Pancreas (tissue), 10 donors: ENCODE measurements around the gene CLASRP. TPM values are rescaled to one million over a fixed set of nuclear protein-coding genes. Genes with fewer than 3 reads are reported as not detected.
"Not testable (repeated sequence)": the region's sequence is repeated elsewhere in the genome, so short reads cannot be mapped to it uniquely, and the experiment has no call there.

Experiments used
- ATAC-seq, 4 donors: fragments of 200-7000 bp; cut with Tn5 transposase; one replicate each; pipeline versions ENCODE4 v1.8.0 to v1.9.1; 2020; ENCODE audit warnings: mild to moderate bottlenecking in 4 of 4, moderate library complexity in 4 of 4
- DNase-seq, 6 donors: peaks; one replicate each; pipeline ENCODE4 v3.0.0-alpha.2; 2020
- FAIRE-seq: peaks from 2 replicates; lab custom pipeline; 2012; peaks lifted over from hg19 to GRCh38; lab: Jason Lieb, UNC
- H3K27ac ChIP-seq, 4 donors: fragments of 200-600 bp; sonication (generic); 1 replicate in 3 of 4; 2 replicates in 1 of 4; pipeline versions ENCODE4 v1.5.0 to v1.8.0; 2020
- H3K27me3 ChIP-seq, 4 donors: fragments of 200-600 bp; one replicate each; pipeline ENCODE4 v1.8.0; 2021
- H3K36me3 ChIP-seq, 3 donors: fragments of 200-600 bp; sonication (generic) in 1 of 3; one replicate each; pipeline versions ENCODE4 v1.5.0 to v1.8.0; 2020 to 2021
- H3K4me1 ChIP-seq, 3 donors: fragments of 200-600 bp; one replicate each; pipeline ENCODE4 v1.8.0; 2021
- H3K4me3 ChIP-seq, 4 donors: fragments of 200-600 bp; sonication (generic) in 2 of 4; one replicate each; pipeline versions ENCODE4 v1.5.0 to v1.8.0; 2020 to 2021
- H3K9me3 ChIP-seq, 4 donors: fragments of 200-600 bp; one replicate each; pipeline ENCODE4 v1.8.0; 2021
- WGBS, 2 donors: extraction: QIAGEN DNeasy Blood & Tissue Kit; methylation state at CpG; one replicate each; pipeline ENCODE4 v1.1.7; 2013; 5-methylcytosine and 5-hydroxymethylcytosine counted together
- intact Hi-C, 3 donors: fragments of 100-400 bp; cut with DNase I; formaldehyde crosslinking; loops; one replicate each; pipeline versions ENCODE4 v1.11.1 to v1.14.2; 2022
- polyA plus RNA-seq, 2 donors: library from polyadenylated mRNA; stranded (reverse); fragments of 200-250 nt; gene quantifications; one replicate each; pipeline ENCODE4 v1.2.3, GENCODE V29; 2013
- total RNA-seq, 6 donors: library from RNA; stranded (reverse); fragmentation: NEBNext Ultra II Directional in 4 of 6; extraction: Animal tissue kit (Norgen Biotek cat#: 25700) in 4 of 6; gene quantifications; one replicate each; pipeline versions ENCODE4 v1.2.1 to v1.2.4, GENCODE V29; 2021 to 2023
- TF ChIP-seq, protein P1 (sequence below), 4 donors: fragments of 200-600 bp; sonication (generic) in 3 of 4; IDR thresholded peaks; one replicate each; pipeline versions ENCODE4 v1.5.0 to v1.8.0; 2021; ENCODE audit warnings: antibody characterized with exemption in 4 of 4
- donor health status: healthy with polysubstance abuse.
- donor health status: DM: no; HTN: no; CAD: no; lungs with moderate emphysema.
- donor health status: DM: no; HTN: no; CAD: no.
- donor health status: control.
- donor health status: control.
- donor health status: Bipolar disorder and iron deficiency.
- donor health status: DM: yes; HTN: yes; CAD: no.
- donor health status: DM: no; HTN: no; CAD: no.
- donor health status: DM: no; HTN: no; CAD: no.
- donor health status: DM: yes; HTN: yes; CAD: no.

The CLASRP gene
- total and polyA plus RNA-seq, 8 donors = 34.8 to 244 (median 51.9) TPM

DNA sequence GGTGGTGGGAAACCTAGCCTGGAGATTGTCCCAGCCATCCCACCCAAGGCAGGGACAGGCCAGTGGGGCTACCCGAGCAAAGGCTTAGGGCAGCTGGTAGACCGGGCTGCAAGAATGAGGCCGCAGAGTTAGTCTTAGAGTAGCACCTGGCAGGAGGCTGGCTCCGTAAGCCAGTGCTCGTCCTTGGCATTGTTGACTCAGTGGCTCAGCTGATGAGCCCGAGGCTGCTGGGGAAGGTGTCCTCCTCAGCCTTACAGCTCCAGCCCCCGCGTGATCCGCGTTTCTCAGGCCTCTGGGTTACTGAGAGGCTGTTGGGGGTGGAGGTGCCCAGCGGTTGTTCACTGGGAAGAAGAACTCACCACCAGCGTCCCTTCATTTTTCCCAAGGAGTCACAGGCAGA is 78.8 kb downstream of the CLASRP start:
- TF ChIP-seq, protein P1, sequence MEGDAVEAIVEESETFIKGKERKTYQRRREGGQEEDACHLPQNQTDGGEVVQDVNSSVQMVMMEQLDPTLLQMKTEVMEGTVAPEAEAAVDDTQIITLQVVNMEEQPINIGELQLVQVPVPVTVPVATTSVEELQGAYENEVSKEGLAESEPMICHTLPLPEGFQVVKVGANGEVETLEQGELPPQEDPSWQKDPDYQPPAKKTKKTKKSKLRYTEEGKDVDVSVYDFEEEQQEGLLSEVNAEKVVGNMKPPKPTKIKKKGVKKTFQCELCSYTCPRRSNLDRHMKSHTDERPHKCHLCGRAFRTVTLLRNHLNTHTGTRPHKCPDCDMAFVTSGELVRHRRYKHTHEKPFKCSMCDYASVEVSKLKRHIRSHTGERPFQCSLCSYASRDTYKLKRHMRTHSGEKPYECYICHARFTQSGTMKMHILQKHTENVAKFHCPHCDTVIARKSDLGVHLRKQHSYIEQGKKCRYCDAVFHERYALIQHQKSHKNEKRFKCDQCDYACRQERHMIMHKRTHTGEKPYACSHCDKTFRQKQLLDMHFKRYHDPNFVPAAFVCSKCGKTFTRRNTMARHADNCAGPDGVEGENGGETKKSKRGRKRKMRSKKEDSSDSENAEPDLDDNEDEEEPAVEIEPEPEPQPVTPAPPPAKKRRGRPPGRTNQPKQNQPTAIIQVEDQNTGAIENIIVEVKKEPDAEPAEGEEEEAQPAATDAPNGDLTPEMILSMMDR (IDR thresholded peaks at IDR 0.05) = no peak
- Histone ChIP-seq H3K27ac (no peak overlapping the region), H3K27me3 (no peaks in the 10 kb centered on the region), H3K36me3 (no peaks in the 10 kb centered on the region), H3K4me1 (peaks cover 0 to 16% (median 15%) of the 10 kb centered on the region in 3 donors), H3K4me3 (no peak overlapping the region), H3K9me3 (no peaks in the 10 kb centered on the region)
- FAIRE-seq = no peak
- WGBS, 2 donors = 31 to 39% methylated on average over 12 of the region's 12 CpGs
- intact Hi-C loops = no loop called here
- ATAC-seq = peak; percentile 29 to 58 (median 47)
- DNase-seq = no peak

DNA sequence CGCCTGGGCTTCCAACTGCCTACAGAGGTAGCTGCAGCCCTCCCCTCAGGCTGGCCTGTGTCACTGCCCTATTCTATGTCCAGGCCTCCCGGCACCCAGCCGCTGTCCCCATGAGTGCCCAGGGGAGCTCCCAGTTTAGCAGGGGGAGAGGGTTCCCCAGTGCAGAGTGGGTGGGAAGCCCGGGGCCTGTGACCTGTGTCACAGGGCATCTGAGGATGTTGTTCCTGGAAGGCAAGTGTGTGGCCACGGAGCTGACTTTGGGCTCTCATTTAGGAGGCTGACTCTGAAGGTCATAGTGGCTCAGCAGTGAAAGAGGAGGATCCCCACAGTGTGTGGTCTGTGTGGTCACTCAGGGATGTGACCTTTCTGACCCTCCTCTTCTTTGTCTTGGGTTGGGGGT is 79.3 kb downstream of the CLASRP start:
- H3K27me3 ChIP-seq = no peaks in the 10 kb centered on the region
- H3K4me1 ChIP-seq = peaks cover 0 to 16% (median 13%) of the 10 kb centered on the region in 3 donors
- no peaks in the 10 kb centered on the region for H3K9me3 ChIP-seq
- no peak overlapping the region for H3K27ac ChIP-seq
- ATAC-seq (peak in 1 of 4 donors; percentile 4), DNase-seq (no peak), FAIRE-seq (no peak)
- no peak overlapping the region for H3K4me3 ChIP-seq
- no peaks in the 10 kb centered on the region for H3K36me3 ChIP-seq
- intact Hi-C loops = no loop called here
- TF ChIP-seq, protein P1 (IDR thresholded peaks at IDR 0.05) = no peak
- 76 to 78% methylated on average over 5 of the region's 5 CpGs for WGBS, 2 donors

DNA sequence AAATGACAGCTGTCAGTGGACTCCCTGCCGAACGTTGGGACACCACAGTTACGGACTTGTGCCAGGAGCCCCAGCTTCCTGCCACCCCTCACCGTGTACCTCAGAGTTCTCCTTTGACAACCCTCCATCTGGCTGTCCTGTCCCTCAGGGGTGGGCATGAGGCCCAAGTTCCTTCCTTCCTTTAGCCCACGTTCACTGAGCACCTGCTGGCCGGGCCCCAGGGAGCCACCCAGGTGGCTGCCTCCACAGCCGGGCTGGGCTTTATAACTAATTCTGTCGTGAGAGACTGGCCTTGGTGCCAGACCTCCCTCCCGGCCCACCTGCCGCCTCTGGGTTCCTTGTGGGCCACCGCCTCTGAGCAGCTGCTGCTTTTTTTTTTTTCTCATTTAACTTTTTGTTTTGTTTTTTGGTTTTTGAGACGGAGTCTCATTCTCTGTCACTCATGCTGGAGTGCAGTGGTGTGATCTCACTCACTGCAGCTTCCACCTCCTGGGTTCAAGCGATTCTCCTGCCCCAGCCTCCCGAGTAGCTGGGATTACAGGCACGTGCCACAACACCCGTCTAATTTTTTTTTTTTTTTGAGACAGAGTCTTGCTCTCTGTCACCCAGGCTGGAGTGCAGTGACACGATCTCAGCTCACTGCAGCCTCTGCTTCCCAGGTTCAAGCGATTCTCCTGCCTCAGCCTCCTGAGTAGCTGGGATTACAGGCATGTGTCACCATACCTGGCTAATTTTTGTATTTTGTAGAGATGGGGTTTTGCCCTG is 79.9 kb downstream of the CLASRP start:
- not testable (repeated sequence) for FAIRE-seq

DNA sequence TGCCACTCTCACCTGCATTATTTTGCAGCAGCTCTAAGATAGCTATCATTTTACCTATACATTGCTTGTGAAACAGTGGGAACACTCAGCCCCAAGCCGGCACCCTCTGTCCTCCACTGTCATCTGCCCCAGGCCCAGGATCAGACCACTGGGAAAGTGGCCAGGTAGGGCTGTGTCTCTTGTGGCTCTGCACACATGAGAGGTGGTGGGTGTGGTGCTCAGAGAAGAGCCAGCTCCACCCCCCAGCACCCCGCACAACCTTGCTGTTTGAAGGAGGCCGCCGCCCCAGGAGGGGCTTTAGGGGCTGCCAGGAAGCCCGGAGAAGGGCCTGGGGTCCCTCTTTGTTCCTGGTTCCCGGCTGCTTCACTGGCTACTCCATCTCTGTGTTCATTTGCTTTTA is 80.7 kb downstream of the CLASRP start:
- Histone ChIP-seq H3K9me3 (no peaks in the 10 kb centered on the region), H3K4me1 (peaks cover 0 to 9% (median 6%) of the 10 kb centered on the region in 3 donors), H3K4me3 (no peak overlapping the region), H3K36me3 (no peaks in the 10 kb centered on the region), H3K27ac (no peak overlapping the region), H3K27me3 (no peaks in the 10 kb centered on the region)
- DNase-seq = no peak
- no peak for FAIRE-seq
- no peak for ATAC-seq
- intact Hi-C loops = no loop called here
- TF ChIP-seq, protein P1 (IDR thresholded peaks at IDR 0.05) = no peak
- 90 to 91% methylated on average over 6 of the region's 6 CpGs for WGBS, 2 donors

More for the DNA sequence above, 79.9 kb downstream of the CLASRP start:
- H3K9me3 ChIP-seq, H3K4me1 ChIP-seq, H3K36me3 ChIP-seq, DNase-seq, H3K27me3 ChIP-seq, intact Hi-C loops, H3K4me3 ChIP-seq, H3K27ac ChIP-seq: not testable (repeated sequence)
- ATAC-seq = peak in 1 of 4 donors; percentile 28
- 51 to 53% methylated on average over 18 of the region's 18 CpGs for WGBS, 2 donors

Other genes starting within 250 kb of the CLASRP start
- gene BCAM, start 229.9 kb upstream of the CLASRP start, total RNA-seq = 10 to 100 TPM; 28.8 to 74.5 (median 40.5) TPM
- 100 to 1,000 TPM in 1 of 2 donors, 10 to 100 TPM in 1; 99.5 to 140 TPM for gene BCAM, start 229.9 kb upstream of the CLASRP start, polyA plus RNA-seq
- 100 to 1,000 TPM in 1 of 6 donors, 10 to 100 TPM in 5; 26.7 to 101 (median 40.2) TPM for gene NECTIN2, start 192.7 kb upstream of the CLASRP start, total RNA-seq
- 100 to 1,000 TPM in 1 of 2 donors, 10 to 100 TPM in 1; 93.6 to 101 TPM for gene NECTIN2, start 192.7 kb upstream of the CLASRP start, polyA plus RNA-seq
- gene TOMM40, start 147.8 kb upstream of the CLASRP start, total RNA-seq = 10 to 100 TPM; 12.8 to 28.8 (median 17.4) TPM
- gene TOMM40, start 147.8 kb upstream of the CLASRP start, polyA plus RNA-seq = 10 to 100 TPM; 17.4 to 18.3 TPM
- gene APOE, start 133.2 kb upstream of the CLASRP start, total RNA-seq = 100 to 1,000 TPM in 1 of 6 donors, 10 to 100 TPM in 3, 1 to 10 TPM in 2; 3.1 to 379 (median 16.5) TPM
- 10 to 100 TPM; 14.8 to 45.1 TPM for gene APOE, start 133.2 kb upstream of the CLASRP start, polyA plus RNA-seq
- gene APOC1, start 124.4 kb upstream of the CLASRP start, total RNA-seq = 100 to 1,000 TPM in 1 of 6 donors, 10 to 100 TPM in 1, 1 to 10 TPM in 4; 1.1 to 213 (median 5.7) TPM
- 1 to 10 TPM; 5.0 to 7.6 TPM for gene APOC1, start 124.4 kb upstream of the CLASRP start, polyA plus RNA-seq
- under 1 TPM in 1 of 6 donors, not detected in 5; 0.47 TPM for gene APOC4, start 96.8 kb upstream of the CLASRP start, total RNA-seq
- gene APOC4, start 96.8 kb upstream of the CLASRP start, polyA plus RNA-seq = not detected
- gene APOC2, start 93.0 kb upstream of the CLASRP start, total RNA-seq = 10 to 100 TPM in 1 of 6 donors, 1 to 10 TPM in 1, under 1 TPM in 2, not detected in 2; 0.49 to 22.1 (median 3.8) TPM
- 1 to 10 TPM in 1 of 2 donors, under 1 TPM in 1; 0.54 to 2.2 TPM for gene APOC2, start 93.0 kb upstream of the CLASRP start, polyA plus RNA-seq
- 10 to 100 TPM; 56.4 to 73.6 (median 63.8) TPM for gene CLPTM1, start 83.7 kb upstream of the CLASRP start, total RNA-seq
- 10 to 100 TPM; 74.5 to 81.9 TPM for gene CLPTM1, start 83.7 kb upstream of the CLASRP start, polyA plus RNA-seq
- 10 to 100 TPM in 4 of 6 donors, 1 to 10 TPM in 2; 8.3 to 21.7 (median 13.4) TPM for gene RELB, start 37.6 kb upstream of the CLASRP start, total RNA-seq
- 10 to 100 TPM; 25.1 to 33.5 TPM for gene RELB, start 37.6 kb upstream of the CLASRP start, polyA plus RNA-seq
- gene ZNF296, start 37.4 kb downstream of the CLASRP start, total RNA-seq = under 1 TPM; 0.15 to 0.52 (median 0.32) TPM
- gene ZNF296, start 37.4 kb downstream of the CLASRP start, polyA plus RNA-seq = 1 to 10 TPM; 2.0 to 2.1 TPM
- gene GEMIN7, start 40.2 kb downstream of the CLASRP start, total RNA-seq = 10 to 100 TPM in 1 of 6 donors, 1 to 10 TPM in 5; 3.8 to 11.4 (median 7.7) TPM
- 10 to 100 TPM; 16.6 to 26.2 TPM for gene GEMIN7, start 40.2 kb downstream of the CLASRP start, polyA plus RNA-seq
- 10 to 100 TPM; 13.0 to 18.7 (median 15.1) TPM for gene PPP1R37, start 54.1 kb downstream of the CLASRP start, total RNA-seq
- gene PPP1R37, start 54.1 kb downstream of the CLASRP start, polyA plus RNA-seq = 10 to 100 TPM; 31.7 to 57.4 TPM
- gene NKPD1, start 121.9 kb downstream of the CLASRP start, total RNA-seq = under 1 TPM in 2 of 6 donors, not detected in 4; 0.03 to 0.09 TPM
- gene NKPD1, start 121.9 kb downstream of the CLASRP start, polyA plus RNA-seq = under 1 TPM; 0.19 to 0.33 TPM
- gene TRAPPC6A, start 139.2 kb downstream of the CLASRP start, total RNA-seq = 10 to 100 TPM in 5 of 6 donors, 1 to 10 TPM in 1; 9.7 to 18.9 (median 12.8) TPM
- gene TRAPPC6A, start 139.2 kb downstream of the CLASRP start, polyA plus RNA-seq = 10 to 100 TPM; 19.3 to 37.9 TPM
- 10 to 100 TPM in 1 of 6 donors, 1 to 10 TPM in 5; 4.3 to 12.3 (median 6.3) TPM for gene BLOC1S3, start 139.7 kb downstream of the CLASRP start, total RNA-seq
- gene BLOC1S3, start 139.7 kb downstream of the CLASRP start, polyA plus RNA-seq = 1 to 10 TPM; 2.1 to 3.6 TPM
- 1 to 10 TPM in 4 of 6 donors, under 1 TPM in 2; 0.59 to 2.6 (median 1.3) TPM for gene EXOC3L2, start 206.4 kb downstream of the CLASRP start, total RNA-seq
- 1 to 10 TPM; 3.1 to 4.5 TPM for gene EXOC3L2, start 206.4 kb downstream of the CLASRP start, polyA plus RNA-seq
- gene MARK4, start 212.2 kb downstream of the CLASRP start, total RNA-seq = 10 to 100 TPM; 13.9 to 22.8 (median 20.0) TPM
- gene MARK4, start 212.2 kb downstream of the CLASRP start, polyA plus RNA-seq = 10 to 100 TPM; 12.8 to 21.0 TPM